ENCODE data around the gene PIK3CG.
"Not testable (repeated sequence)": the region's sequence is repeated elsewhere in the genome, so short reads cannot be mapped to it uniquely, and the experiment has no call there.

Gene PIK3CG

GRCh38 chr7:106865130-106866041, at the start of gene PIK3CG:
Gene PIK3CG (plus strand): TSS chr7:106865282. CDS start chr7:106867562, 2,280 bp downstream.
- no peak for DNase-seq (ENCODE audit: low spot score)

- DNase-seq (ENCODE audit: low spot score): no peak
Measured at GRCh38 chr7:106817098-106817497, 48.0 kb upstream of the PIK3CG start.

- DNase-seq (ENCODE audit: low spot score): no peak
Measured at GRCh38 chr7:106818736-106819135, 46.3 kb upstream of the PIK3CG start.

GRCh38 chr7:106819546-106819945, 45.5 kb upstream of the PIK3CG start:
- no peak for DNase-seq (ENCODE audit: low spot score)

GRCh38 chr7:106820321-106821217, 44.5 kb upstream of the PIK3CG start:
- DNase-seq (ENCODE audit: low spot score): no peak

- DNase-seq (ENCODE audit: low spot score): no peak
Measured at GRCh38 chr7:106823631-106824030, 41.5 kb upstream of the PIK3CG start.

GRCh38 chr7:106824458-106824857, 40.6 kb upstream of the PIK3CG start:
- peak; percentile 33 for DNase-seq (ENCODE audit: low spot score)

- DNase-seq (ENCODE audit: low spot score): no peak
Measured at GRCh38 chr7:106827626-106828025, 37.5 kb upstream of the PIK3CG start.

GRCh38 chr7:106829496-106829895, 35.6 kb upstream of the PIK3CG start:
- DNase-seq (ENCODE audit: low spot score): no peak

- DNase-seq (ENCODE audit: low spot score): not testable (repeated sequence)
Measured at GRCh38 chr7:106830896-106831295, 34.2 kb upstream of the PIK3CG start.

GRCh38 chr7:106836816-106837215, 28.3 kb upstream of the PIK3CG start:
- DNase-seq (ENCODE audit: low spot score): no peak

- DNase-seq (ENCODE audit: low spot score): no peak
Measured at GRCh38 chr7:106839511-106839910, 25.6 kb upstream of the PIK3CG start.

GRCh38 chr7:106840342-106840741, 24.7 kb upstream of the PIK3CG start:
- peak; percentile 77 for DNase-seq (ENCODE audit: low spot score)

GRCh38 chr7:106841896-106842390, 23.1 kb upstream of the PIK3CG start:
- no peak for DNase-seq (ENCODE audit: low spot score)

GRCh38 chr7:106844279-106844997, 20.6 kb upstream of the PIK3CG start:
- DNase-seq (ENCODE audit: low spot score): no peak

GRCh38 chr7:106848049-106848448, 17.0 kb upstream of the PIK3CG start:
- DNase-seq (ENCODE audit: low spot score): no peak

- peak; percentile 79 for DNase-seq (ENCODE audit: low spot score)
Measured at GRCh38 chr7:106848851-106849442, 16.1 kb upstream of the PIK3CG start.

- not testable (repeated sequence) for DNase-seq (ENCODE audit: low spot score)
Measured at GRCh38 chr7:106851632-106852031, 13.4 kb upstream of the PIK3CG start.

GRCh38 chr7:106853250-106853908, 11.7 kb upstream of the PIK3CG start:
- no peak for DNase-seq (ENCODE audit: low spot score)

GRCh38 chr7:106855540-106856132, 9.4 kb upstream of the PIK3CG start:
- DNase-seq (ENCODE audit: low spot score): no peak

Data from AG20443 (cell line).